Stimulated activated CD4-positive, alpha-beta T cell treated with anti-CD3 and anti-CD28 coated beads, Interleukin-12 subunit alpha, Interleukin-12 subunit beta, amount 100 ng/mL, for 48 hours (primary cell): ENCODE results near the gene ALDH18A1.
A peak's percentile ranks its signal among the peaks of the same experiment; 100 is the strongest.

Experiments used
- DNase-seq, 3 donors: peaks; one replicate each; pipeline ENCODE4 v3.0.0-alpha.2; 2020; ENCODE audit warnings: low read depth in 2 of 3, low spot score in 1 of 3

The ALDH18A1 gene

GRCh38 chr10:95579835-95580535 is 76.5 kb downstream of the ALDH18A1 start:
- DNase-seq = no peak

GRCh38 chr10:95579292-95579691 is 77.2 kb downstream of the ALDH18A1 start:
- DNase-seq = no peak

- no peak for DNase-seq
These were observed 77.9 kb downstream of the ALDH18A1 start for GRCh38 chr10:95578619-95579018.

- DNase-seq = no peak
These were observed 81.7 kb downstream of the ALDH18A1 start for GRCh38 chr10:95574649-95575365.

- DNase-seq = no peak
These were observed 82.4 kb downstream of the ALDH18A1 start for GRCh38 chr10:95573964-95574604.

- DNase-seq = no peak
These were observed 83.0 kb downstream of the ALDH18A1 start for GRCh38 chr10:95573527-95573926.

DNA sequence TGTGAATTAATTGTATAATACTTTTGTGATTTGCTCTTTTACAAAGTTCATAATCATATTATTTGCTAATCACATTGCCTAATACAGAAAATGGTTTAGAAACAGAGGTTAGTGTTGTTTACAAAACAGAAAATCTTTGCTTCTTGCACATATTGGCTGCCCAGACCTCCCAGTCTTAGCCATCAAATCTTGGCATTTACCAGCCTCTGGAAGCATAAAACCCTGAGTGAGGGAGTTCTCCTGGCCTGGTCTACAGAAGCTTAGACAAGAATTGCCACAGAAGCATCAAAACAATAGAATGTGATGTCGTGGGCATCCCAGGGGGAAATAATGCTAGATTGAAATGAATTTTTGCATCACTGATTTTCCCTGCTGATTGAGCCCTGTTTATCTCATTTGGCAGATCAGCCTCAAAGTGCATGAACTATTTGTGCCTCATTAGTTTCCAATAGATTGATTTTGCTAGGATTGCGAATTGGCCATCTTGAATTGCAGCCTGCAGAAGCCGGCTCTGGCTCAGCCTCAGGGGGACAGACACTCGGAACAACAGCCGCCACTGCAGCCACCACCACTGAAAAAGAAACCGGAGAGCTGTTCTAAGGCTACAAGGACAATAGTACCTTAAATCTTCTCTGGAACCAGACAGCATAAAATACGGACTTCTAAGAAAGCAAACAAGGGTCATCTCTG is 84.2 kb downstream of the ALDH18A1 start:
- DNase-seq = no peak

GRCh38 chr10:95571390-95571789 is 85.1 kb downstream of the ALDH18A1 start:
- no peak for DNase-seq

GRCh38 chr10:95569368-95569767 is 87.1 kb downstream of the ALDH18A1 start:
- no peak for DNase-seq

DNA sequence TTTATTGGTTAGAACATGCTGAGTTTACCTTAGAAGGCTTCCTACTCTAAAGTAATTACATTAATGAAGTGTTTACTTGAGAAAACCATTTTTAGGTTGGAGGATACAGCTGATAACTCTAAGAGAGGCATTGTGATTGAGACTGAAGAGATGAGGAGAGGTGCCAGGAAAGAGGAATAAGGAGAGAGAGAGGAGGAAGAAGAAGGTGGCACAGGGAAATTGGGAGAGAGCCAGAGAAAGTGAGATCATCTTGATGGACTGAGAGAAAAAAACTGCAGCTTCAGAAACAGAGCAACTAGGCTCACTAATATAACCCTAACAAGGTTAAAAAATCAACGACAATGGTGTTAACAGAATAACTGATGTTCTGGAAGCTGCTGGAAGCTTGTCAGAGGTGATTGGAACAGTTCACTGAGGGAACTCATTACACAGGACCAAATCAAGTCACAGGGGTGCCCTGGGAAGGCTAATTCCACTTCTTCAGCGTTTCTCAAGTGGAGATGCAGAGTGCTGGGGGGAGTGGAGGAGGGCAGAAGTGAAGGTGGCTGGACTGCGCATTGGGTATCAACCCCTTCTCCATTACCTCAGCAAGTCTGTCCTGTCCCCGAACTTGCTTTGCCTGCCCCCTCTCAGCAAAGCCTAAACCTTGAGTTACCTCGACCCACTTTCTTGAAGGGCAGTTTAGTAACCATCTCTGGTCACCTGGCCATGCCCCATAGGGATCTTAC is 88.4 kb downstream of the ALDH18A1 start:
- DNase-seq = no peak

- DNase-seq = no peak
These were observed 90.4 kb downstream of the ALDH18A1 start for GRCh38 chr10:95566136-95566535.

GRCh38 chr10:95565336-95565735 is 91.2 kb downstream of the ALDH18A1 start:
- DNase-seq = no peak

- DNase-seq = no peak
These were observed 92.2 kb downstream of the ALDH18A1 start for GRCh38 chr10:95564291-95564690.

- no peak for DNase-seq
These were observed 94.1 kb downstream of the ALDH18A1 start for GRCh38 chr10:95562341-95562965.

DNA sequence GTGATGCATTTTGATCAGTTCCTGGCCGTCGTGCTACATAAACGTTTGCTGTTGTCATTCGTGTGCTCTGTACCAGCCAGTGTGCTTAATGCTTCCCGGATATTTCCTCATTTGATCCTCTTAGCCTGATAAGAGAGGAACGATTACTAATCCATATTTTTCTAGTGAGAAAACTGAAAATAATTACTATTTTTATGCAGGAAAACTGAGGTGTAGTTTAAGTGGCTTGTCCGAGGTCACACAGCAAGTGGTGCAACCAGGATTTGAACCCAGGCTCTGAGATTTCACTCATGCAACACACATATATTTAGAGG is 94.7 kb downstream of the ALDH18A1 start:
- no peak for DNase-seq

GRCh38 chr10:95561177-95561863 is 95.2 kb downstream of the ALDH18A1 start, which contains the start of gene SORBS1:
SORBS1 (minus strand) TSS chr10:95561371; CDS start chr10:95441135, 120,236 bp downstream.
- DNase-seq = peak; percentile 66 to 81 (median 67)

DNA sequence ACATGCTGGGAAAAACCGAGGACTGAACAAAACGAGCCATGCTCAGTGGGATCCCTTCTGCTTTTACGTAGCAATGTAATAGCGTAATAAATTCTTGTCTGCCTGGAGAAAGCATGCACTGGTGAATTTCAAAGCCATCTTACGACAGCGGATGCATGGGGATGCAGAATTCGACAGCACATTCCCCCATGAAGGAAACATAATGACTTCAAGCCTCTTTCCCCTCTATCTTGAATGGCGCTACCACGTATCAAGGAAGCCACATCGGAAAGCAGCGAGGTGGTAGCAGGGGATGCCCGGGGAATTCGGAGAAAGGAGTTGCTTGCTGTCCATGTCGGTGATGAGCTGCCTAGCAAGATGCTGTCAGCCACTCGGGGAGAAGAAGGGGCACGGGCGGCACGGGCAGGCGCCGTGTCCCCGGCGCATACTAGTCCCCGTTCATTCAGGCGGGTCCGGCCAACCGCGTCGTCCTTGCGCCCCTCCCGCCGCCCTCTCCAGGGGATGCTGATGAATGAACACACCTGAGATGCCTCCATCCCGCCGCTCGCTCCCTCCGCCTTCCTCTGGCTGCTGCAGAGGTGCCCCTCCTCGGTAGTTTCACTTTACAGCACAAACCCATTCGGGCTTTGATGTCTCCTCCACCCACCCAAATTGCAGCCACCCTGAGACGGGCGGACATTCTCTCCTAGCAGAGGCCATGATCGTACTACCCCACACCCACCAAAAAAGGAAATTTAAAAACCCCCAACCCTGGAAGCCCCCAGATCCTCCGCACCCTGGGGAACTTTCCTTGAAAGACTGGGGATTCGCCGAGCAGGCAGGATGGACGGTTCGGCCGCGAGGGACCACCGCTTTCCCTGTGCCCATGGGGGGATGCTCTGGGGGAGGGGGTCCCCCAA is 96.0 kb downstream of the ALDH18A1 start:
- DNase-seq = peak in 1 of 3 donors; percentile 6

DNA sequence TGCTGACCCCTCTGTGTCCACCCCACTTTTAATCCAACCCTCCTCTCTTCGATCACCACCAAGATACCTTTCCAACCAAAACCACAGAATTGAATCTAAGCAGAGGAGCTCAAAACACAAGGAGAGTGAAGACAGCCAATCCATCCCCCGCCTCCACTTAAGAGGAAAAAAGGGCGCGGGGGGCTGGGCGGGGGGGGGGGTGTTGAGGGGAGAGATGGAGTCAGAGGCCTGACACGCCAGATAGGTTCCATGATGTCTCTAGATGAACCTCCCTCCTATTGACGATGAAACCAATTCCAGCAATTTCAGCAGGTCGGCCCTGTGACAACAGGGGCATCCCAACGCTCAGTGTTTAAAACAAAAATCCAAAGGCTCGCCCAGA is 96.6 kb downstream of the ALDH18A1 start:
- DNase-seq = no peak

GRCh38 chr10:95559471-95559870 is 97.0 kb downstream of the ALDH18A1 start:
- no peak for DNase-seq
